GM12878 (cell line): ENCODE results near the gene IFITM5. TPM values are rescaled to one million over a fixed set of nuclear protein-coding genes. Genes with fewer than 3 reads are reported as not detected.

Experiments
- ATAC-seq: fragments of 200-7000 bp; cut with Tn5 transposase; 3 replicates; pipeline ENCODE4 v1.9.1; 2020; ENCODE audit warnings: mild to moderate bottlenecking, moderate library complexity
- BruUV-seq: library from RNA; stranded (reverse); fragments of 400-500 nt; replicated peaks from 2 replicates; lab custom pipeline; 2021; lab: Mats Ljungman, UMichigan
- CTCF ChIA-PET: fragments of 300-600 bp; sonication (Branson Sonifier 250); formaldehyde crosslinking; extraction: SDS; loops from one replicate; lab custom pipeline; 2021; ENCODE audit warnings: inconsistent platforms; lab: Yijun Ruan, JAX
- POLR2A ChIA-PET: fragments of 350-600 bp; formaldehyde crosslinking; extraction: SDS; loops from one replicate; lab custom pipeline; 2021; ENCODE audit warnings: inconsistent platforms; lab: Charles Lee
- RAD21 ChIA-PET: fragments of 300-600 bp; sonication (Branson Sonifier 250); formaldehyde crosslinking; loops from one replicate; lab custom pipeline; 2023; ENCODE audit warnings: antibody characterized with exemption; ENCODE audit not compliant: unreplicated experiment; lab: Charles Lee
- SMC1A ChIA-PET: fragments of 300-600 bp; sonication (Branson Sonifier 250); formaldehyde crosslinking; loops from one replicate; lab custom pipeline; 2023; ENCODE audit not compliant: unreplicated experiment, uncharacterized antibody; lab: Charles Lee
- DNase-seq: peaks from one replicate; pipeline ENCODE4 v3.0.0-alpha.2; 2011; ENCODE audit warnings: low read depth, low spot score
- FAIRE-seq: peaks from 3 replicates; lab custom pipeline; 2011; peaks lifted over from hg19 to GRCh38; lab: Jason Lieb, UNC
- H2AFZ ChIP-seq: 2 replicates; pipeline ENCODE4 v1.6.0; 2011; ENCODE audit warnings: low read depth, low read length, control low read depth; ENCODE audit not compliant: control insufficient read depth
- H3K27ac ChIP-seq: 2 replicates; pipeline ENCODE4 v1.5.1; 2011; ENCODE audit warnings: control low read depth; ENCODE audit not compliant: control insufficient read depth, insufficient read depth
- H3K27me3 ChIP-seq, 2 experiments: replicated peaks in 1 of 2; 2 replicates each; pipeline versions ENCODE4 v1.6.0 to v1.6.1; 2011; ENCODE audit warnings: low read length in 1 of 2; ENCODE audit not compliant: control insufficient read depth in 2 of 2, insufficient read depth in 2 of 2
- H3K36me3 ChIP-seq, 2 experiments: 2 replicates each; pipeline ENCODE4 v1.5.1; 2011; ENCODE audit warnings: low read length in 1 of 2; ENCODE audit not compliant: control insufficient read depth in 2 of 2, insufficient read depth in 2 of 2
- H3K4me1 ChIP-seq: 2 replicates; pipeline ENCODE4 v1.6.1; 2011; ENCODE audit warnings: mild to moderate bottlenecking, low read length, moderate library complexity, mixed read lengths; ENCODE audit not compliant: control insufficient read depth, insufficient read depth
- H3K4me2 ChIP-seq: 2 replicates; pipeline ENCODE4 v1.6.0; 2011; ENCODE audit warnings: control low read depth; ENCODE audit not compliant: control insufficient read depth, insufficient read depth
- H3K4me3 ChIP-seq: fragments of 200-600 bp; sonication (generic); 2 replicates; pipeline ENCODE4 v1.5.1; 2016
- H3K79me2 ChIP-seq: 2 replicates; pipeline ENCODE4 v1.6.0; 2011; ENCODE audit warnings: low read length; ENCODE audit not compliant: control insufficient read depth, insufficient read depth
- H3K9ac ChIP-seq: 2 replicates; pipeline ENCODE4 v1.8.0; 2011; ENCODE audit warnings: low read length, control low read depth, mixed read lengths; ENCODE audit not compliant: control insufficient read depth, insufficient read depth
- H3K9me3 ChIP-seq: replicated peaks from 3 replicates; pipeline ENCODE4 v1.5.1; 2011; ENCODE audit warnings: mild to moderate bottlenecking, low read length; ENCODE audit not compliant: control insufficient read depth, insufficient read depth
- H4K20me1 ChIP-seq: 2 replicates; pipeline ENCODE4 v1.6.0; 2011; ENCODE audit not compliant: control insufficient read depth, insufficient read depth
- ATF7 ChIP-seq: fragments of 450-650 bp; IDR thresholded peaks from 2 replicates; pipeline ENCODE4 v1.6.1; 2016; ENCODE audit warnings: low read depth, mild to moderate bottlenecking
- CREB1 ChIP-seq: IDR thresholded peaks from 2 replicates; pipeline ENCODE4 v1.6.1; 2012; ENCODE audit warnings: low read depth, mild to moderate bottlenecking, inconsistent platforms
- FOS ChIP-seq: IDR thresholded peaks from 3 replicates; pipeline ENCODE4 v1.6.1; 2011; ENCODE audit warnings: borderline replicate concordance; ENCODE audit not compliant: insufficient read length; ENCODE audit errors: extremely low read depth
- HDGF ChIP-seq: fragments of 450-650 bp; IDR thresholded peaks from 2 replicates; pipeline ENCODE4 v1.6.1; 2016; ENCODE audit warnings: antibody characterized with exemption
- MTA2 ChIP-seq: fragments of 450-650 bp; IDR thresholded peaks from 2 replicates; pipeline ENCODE4 v1.6.1; 2016; ENCODE audit warnings: low read depth, mild to moderate bottlenecking, moderate library complexity
- NFIC ChIP-seq: IDR thresholded peaks from 2 replicates; pipeline ENCODE4 v1.6.1; 2012; ENCODE audit warnings: low read depth, mild to moderate bottlenecking, inconsistent platforms, low read length, moderate library complexity
- NR2F1 ChIP-seq: fragments of 450-650 bp; conservative IDR thresholded peaks from 2 replicates; pipeline ENCODE4 v1.6.1; 2017; ENCODE audit warnings: mild to moderate bottlenecking
- SMC3 ChIP-seq: IDR thresholded peaks from 2 replicates; pipeline ENCODE4 v1.6.1; 2011; ENCODE audit warnings: low read length, improper control_type of control experiment, borderline replicate concordance
- USF2 ChIP-seq: IDR thresholded peaks from 2 replicates; pipeline ENCODE4 v1.6.1; 2011; ENCODE audit warnings: low read depth, low read length, improper control_type of control experiment, borderline replicate concordance
- WGBS: methylation state at CpG from one replicate; pipeline ENCODE4 v1.1.6; 2016; ENCODE audit warnings: low lambda C conversion rate; ENCODE audit not compliant: insufficient replicate concordance, insufficient coverage; ENCODE audit errors: missing lambda C conversion rate; 5-methylcytosine and 5-hydroxymethylcytosine counted together
- in situ Hi-C: fragments of 300-500 bp; cut with MboI; formaldehyde crosslinking; loops from 9 replicates; pipeline ENCODE4 v1.14.3; 2018; ENCODE audit warnings: mixed read lengths
- intact Hi-C: fragments of 100-400 bp; cut with micrococcal nuclease; formaldehyde crosslinking; loops from one replicate; pipeline ENCODE4 v1.14.2; 2022; ENCODE audit not compliant: unreplicated experiment
- polyA plus RNA-seq, 11 experiments: library from polyadenylated mRNA; depleted of rRNA in 4 of 11; unstranded in 6 of 11; stranded (reverse) in 5 of 11; fragments of >200 nt; fragmentation: Nextera tagmentation in 4 of 11; fragmentation: Illumina TruSeq in 1 of 11; extraction: Ambion mirVana in 4 of 11; extraction: Trizol in 1 of 11; gene quantifications; 1 replicate in 1 of 11; 2 replicates in 10 of 11; pipeline versions ENCODE4 v1.2.1 to v1.2.3, GENCODE V29; 2011 to 2016; ENCODE audit warnings: inconsistent platforms in 2 of 11, missing spikeins in 2 of 11, low read depth in 1 of 11
- total RNA-seq, 4 experiments: library from RNA; depleted of rRNA in 3 of 4; stranded (reverse); fragments of >200 nt in 3 of 4; fragmentation: Illumina TruSeq in 1 of 4; extraction: Trizol in 1 of 4; gene quantifications; 2 replicates each; pipeline versions ENCODE4 v1.2.1 to v1.2.3, GENCODE V29; 2013 to 2021
- TF ChIP-seq, protein P1 (sequence below): fragments of 450-650 bp; IDR thresholded peaks from 2 replicates; pipeline ENCODE4 v1.6.1; 2016; ENCODE audit warnings: mild to moderate bottlenecking, moderate library complexity, borderline replicate concordance
- TF ChIP-seq, protein P2 (sequence below): fragments of 450-650 bp; IDR thresholded peaks from 2 replicates; pipeline ENCODE4 v1.6.1; 2017; ENCODE audit warnings: mild to moderate bottlenecking
- TF ChIP-seq, protein P3 (sequence below): IDR thresholded peaks from 2 replicates; pipeline ENCODE4 v1.6.1; 2011; ENCODE audit warnings: low read depth, mild to moderate bottlenecking, low read length, moderate library complexity, borderline replicate concordance; ENCODE audit errors: extremely low read depth
- TF ChIP-seq, protein P4 (sequence below): IDR thresholded peaks from 2 replicates; pipeline ENCODE4 v1.6.1; 2012; ENCODE audit warnings: low read depth, low read length, improper control_type of control experiment

IFITM5 gene
- total and polyA plus RNA-seq, 10 of the 15 experiments (the other 5 are each of a cell fraction or from before 2014, with no cell fraction given) = not detected

DNA sequence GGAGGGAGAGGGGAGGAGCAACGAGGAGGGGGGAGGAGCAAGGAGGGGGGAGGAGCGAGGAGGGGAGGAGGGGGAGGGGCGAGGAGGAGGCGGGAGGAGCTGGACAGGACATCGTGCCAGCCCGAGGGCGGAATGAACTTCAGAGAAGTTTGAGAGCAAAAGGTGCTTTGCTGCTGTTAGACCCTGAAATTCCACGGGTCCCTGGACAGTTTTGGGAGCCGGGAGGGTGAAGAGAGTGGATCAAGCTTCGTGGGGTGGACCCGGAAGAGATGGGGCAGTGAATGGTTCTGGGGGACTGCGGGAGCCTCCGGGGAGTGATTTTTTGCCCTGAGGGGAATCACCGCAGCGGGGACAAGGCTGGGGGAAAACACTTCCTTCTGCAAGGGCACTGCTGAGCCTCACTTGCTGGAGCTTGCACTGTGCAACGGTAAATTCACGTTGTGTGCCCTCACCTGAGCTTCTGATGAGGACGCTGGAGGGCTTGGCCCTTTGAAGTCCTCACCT lies 31.8 kb downstream of the IFITM5 start:
- in situ Hi-C loops = no loop called here
- Histone ChIP-seq H3K9ac (peak overlapping the region; percentile 71), H3K4me1 (peaks cover 14% of the 10 kb centered on the region), H3K79me2 (peaks cover 7% of the 10 kb centered on the region), H4K20me1 (no peaks in the 10 kb centered on the region), H3K9me3 (no peaks in the 10 kb centered on the region), H2AFZ (peak overlapping the region; percentile 76), H3K4me2 (peak overlapping the region; percentile 89), H3K27ac (peak overlapping the region; percentile 88), H3K27me3 (no peaks in the 10 kb centered on the region), H3K36me3 (no peaks in the 10 kb centered on the region), H3K4me3 (peak overlapping the region; percentile 78)
- intact Hi-C loops = loop anchor here (10.0 kb wide), 1 partner anchor 87 kb away; no protein-coding TSS in a partner anchor
- WGBS = 2% methylated on average over 16 of the region's 18 CpGs
- ChIA-PET RAD21 (interaction anchor here (0.8 to 2.2 kb wide), 9 partner anchors 17 to 140 kb away, joined by 3 to 36 read pairs (median 5); partner anchors contain the start of genes BET1L and RIC8A), CTCF (interaction anchor here (0.9 to 4.2 kb wide), 10 partner anchors 9 to 182 kb away, joined by 3 to 37 read pairs (median 4); partner anchors contain the start of gene IFITM2), POLR2A (interaction anchor here (0.7 to 2.5 kb wide), 11 partner anchors 10 to 87 kb away, joined by 3 to 35 read pairs (median 6); partner anchors contain the start of genes BET1L, PGGHG, PSMD13 and RIC8A), SMC1A (interaction anchor here (0.6 to 2.7 kb wide), 15 partner anchors 10 to 88 kb away, joined by 3 to 8 read pairs (median 3); partner anchors contain the start of genes BET1L and RIC8A)
- FAIRE-seq = no peak
- ATAC-seq = peak; percentile 43
- peak; percentile 35 for DNase-seq
- TSS peak; percentile 84 for BruUV-seq
- TF ChIP-seq NFIC (no peak), CREB1 (no peak), USF2 (no peak), NR2F1 (no peak), FOS (no peak), SMC3 (no peak; the same call in 1 of the 2 replicates), ATF7 (no peak), HDGF (no peak), MTA2 (peak; percentile 57; the same call in 1 of the 2 replicates)
- TF ChIP-seq, protein P1, sequence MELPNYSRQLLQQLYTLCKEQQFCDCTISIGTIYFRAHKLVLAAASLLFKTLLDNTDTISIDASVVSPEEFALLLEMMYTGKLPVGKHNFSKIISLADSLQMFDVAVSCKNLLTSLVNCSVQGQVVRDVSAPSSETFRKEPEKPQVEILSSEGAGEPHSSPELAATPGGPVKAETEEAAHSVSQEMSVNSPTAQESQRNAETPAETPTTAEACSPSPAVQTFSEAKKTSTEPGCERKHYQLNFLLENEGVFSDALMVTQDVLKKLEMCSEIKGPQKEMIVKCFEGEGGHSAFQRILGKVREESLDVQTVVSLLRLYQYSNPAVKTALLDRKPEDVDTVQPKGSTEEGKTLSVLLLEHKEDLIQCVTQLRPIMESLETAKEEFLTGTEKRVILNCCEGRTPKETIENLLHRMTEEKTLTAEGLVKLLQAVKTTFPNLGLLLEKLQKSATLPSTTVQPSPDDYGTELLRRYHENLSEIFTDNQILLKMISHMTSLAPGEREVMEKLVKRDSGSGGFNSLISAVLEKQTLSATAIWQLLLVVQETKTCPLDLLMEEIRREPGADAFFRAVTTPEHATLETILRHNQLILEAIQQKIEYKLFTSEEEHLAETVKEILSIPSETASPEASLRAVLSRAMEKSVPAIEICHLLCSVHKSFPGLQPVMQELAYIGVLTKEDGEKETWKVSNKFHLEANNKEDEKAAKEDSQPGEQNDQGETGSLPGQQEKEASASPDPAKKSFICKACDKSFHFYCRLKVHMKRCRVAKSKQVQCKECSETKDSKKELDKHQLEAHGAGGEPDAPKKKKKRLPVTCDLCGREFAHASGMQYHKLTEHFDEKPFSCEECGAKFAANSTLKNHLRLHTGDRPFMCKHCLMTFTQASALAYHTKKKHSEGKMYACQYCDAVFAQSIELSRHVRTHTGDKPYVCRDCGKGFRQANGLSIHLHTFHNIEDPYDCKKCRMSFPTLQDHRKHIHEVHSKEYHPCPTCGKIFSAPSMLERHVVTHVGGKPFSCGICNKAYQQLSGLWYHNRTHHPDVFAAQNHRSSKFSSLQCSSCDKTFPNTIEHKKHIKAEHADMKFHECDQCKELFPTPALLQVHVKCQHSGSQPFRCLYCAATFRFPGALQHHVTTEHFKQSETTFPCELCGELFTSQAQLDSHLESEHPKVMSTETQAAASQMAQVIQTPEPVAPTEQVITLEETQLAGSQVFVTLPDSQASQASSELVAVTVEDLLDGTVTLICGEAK = no peak
- TF ChIP-seq, protein P2, sequence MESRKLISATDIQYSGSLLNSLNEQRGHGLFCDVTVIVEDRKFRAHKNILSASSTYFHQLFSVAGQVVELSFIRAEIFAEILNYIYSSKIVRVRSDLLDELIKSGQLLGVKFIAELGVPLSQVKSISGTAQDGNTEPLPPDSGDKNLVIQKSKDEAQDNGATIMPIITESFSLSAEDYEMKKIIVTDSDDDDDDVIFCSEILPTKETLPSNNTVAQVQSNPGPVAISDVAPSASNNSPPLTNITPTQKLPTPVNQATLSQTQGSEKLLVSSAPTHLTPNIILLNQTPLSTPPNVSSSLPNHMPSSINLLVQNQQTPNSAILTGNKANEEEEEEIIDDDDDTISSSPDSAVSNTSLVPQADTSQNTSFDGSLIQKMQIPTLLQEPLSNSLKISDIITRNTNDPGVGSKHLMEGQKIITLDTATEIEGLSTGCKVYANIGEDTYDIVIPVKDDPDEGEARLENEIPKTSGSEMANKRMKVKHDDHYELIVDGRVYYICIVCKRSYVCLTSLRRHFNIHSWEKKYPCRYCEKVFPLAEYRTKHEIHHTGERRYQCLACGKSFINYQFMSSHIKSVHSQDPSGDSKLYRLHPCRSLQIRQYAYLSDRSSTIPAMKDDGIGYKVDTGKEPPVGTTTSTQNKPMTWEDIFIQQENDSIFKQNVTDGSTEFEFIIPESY = no peak
- TF ChIP-seq, protein P3, sequence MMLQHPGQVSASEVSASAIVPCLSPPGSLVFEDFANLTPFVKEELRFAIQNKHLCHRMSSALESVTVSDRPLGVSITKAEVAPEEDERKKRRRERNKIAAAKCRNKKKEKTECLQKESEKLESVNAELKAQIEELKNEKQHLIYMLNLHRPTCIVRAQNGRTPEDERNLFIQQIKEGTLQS = no peak
- TF ChIP-seq, protein P4, sequence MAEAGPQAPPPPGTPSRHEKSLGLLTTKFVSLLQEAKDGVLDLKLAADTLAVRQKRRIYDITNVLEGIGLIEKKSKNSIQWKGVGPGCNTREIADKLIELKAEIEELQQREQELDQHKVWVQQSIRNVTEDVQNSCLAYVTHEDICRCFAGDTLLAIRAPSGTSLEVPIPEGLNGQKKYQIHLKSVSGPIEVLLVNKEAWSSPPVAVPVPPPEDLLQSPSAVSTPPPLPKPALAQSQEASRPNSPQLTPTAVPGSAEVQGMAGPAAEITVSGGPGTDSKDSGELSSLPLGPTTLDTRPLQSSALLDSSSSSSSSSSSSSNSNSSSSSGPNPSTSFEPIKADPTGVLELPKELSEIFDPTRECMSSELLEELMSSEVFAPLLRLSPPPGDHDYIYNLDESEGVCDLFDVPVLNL = 0 out of 2 replicates have a peak, but pooled peaks have one; percentile 26
